Astrocyte of the spinal cord (primary cell): ENCODE data around the gene TDRD10.

Experiments used
- DNase-seq: peaks from one replicate; pipeline ENCODE4 v3.0.0; 2011; ENCODE audit warnings: low read depth, low spot score
- H3K4me3 ChIP-seq: 2 replicates; pipeline ENCODE4 v1.5.1; 2011; ENCODE audit warnings: low read depth, mild to moderate bottlenecking, low read length, moderate library complexity
- in situ Hi-C: cut with HindIII; loops from 2 replicates; pipeline ENCODE4 v1.10.0; 2017; ENCODE audit warnings: low sequenced_read_pairs
- TF ChIP-seq, protein P1 (sequence below): IDR thresholded peaks from 2 replicates; pipeline ENCODE4 v1.5.1; 2012; ENCODE audit warnings: low read depth, mild to moderate bottlenecking, low read length, inconsistent platforms

The TDRD10 gene

DNA sequence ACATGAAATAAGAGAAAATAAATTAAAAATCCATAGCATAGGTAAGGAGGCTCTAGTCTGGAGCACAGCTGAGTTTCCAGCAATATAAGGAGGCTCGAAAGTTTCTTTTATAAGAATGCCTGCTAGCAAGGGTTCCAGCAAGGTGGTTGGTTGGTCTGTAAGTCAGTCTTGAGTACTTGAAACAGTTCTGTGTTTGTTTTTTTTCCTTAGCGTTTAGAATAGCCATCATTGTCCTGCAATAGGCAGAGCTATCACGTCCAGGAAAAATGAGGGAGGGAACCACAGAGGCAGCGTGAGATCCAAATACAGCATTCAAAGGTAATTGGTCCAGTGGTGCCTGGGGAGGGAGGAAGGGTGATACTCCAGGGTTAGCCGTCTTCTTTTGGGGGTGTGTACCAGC, 48.1 kb downstream of the TDRD10 start:
- DNase-seq = no peak
- in situ Hi-C loops = no loop called here
- H3K4me3 ChIP-seq = no peak overlapping the region
- TF ChIP-seq, protein P1, sequence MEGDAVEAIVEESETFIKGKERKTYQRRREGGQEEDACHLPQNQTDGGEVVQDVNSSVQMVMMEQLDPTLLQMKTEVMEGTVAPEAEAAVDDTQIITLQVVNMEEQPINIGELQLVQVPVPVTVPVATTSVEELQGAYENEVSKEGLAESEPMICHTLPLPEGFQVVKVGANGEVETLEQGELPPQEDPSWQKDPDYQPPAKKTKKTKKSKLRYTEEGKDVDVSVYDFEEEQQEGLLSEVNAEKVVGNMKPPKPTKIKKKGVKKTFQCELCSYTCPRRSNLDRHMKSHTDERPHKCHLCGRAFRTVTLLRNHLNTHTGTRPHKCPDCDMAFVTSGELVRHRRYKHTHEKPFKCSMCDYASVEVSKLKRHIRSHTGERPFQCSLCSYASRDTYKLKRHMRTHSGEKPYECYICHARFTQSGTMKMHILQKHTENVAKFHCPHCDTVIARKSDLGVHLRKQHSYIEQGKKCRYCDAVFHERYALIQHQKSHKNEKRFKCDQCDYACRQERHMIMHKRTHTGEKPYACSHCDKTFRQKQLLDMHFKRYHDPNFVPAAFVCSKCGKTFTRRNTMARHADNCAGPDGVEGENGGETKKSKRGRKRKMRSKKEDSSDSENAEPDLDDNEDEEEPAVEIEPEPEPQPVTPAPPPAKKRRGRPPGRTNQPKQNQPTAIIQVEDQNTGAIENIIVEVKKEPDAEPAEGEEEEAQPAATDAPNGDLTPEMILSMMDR = no peak

DNA sequence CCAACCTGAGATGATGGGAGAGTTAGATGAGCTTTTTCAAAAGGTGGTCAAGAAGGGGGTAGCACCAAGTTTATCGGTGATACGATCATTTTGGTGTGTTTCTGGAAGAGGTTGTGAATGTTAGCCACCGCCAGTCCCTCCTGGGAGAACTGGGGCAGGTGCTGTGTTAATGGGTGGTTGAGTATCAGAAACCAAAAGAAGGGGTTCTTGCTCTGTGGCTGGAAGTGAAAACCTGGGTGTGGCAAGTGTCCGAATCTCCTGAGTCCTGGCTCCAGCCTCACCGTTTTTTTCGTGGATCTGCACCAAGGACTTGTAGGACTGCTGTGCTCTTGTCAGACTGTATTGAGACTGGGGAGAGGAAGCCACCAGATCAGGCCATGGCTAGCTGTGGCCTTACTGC, 48.6 kb downstream of the TDRD10 start:
- in situ Hi-C loops = no loop called here

DNA sequence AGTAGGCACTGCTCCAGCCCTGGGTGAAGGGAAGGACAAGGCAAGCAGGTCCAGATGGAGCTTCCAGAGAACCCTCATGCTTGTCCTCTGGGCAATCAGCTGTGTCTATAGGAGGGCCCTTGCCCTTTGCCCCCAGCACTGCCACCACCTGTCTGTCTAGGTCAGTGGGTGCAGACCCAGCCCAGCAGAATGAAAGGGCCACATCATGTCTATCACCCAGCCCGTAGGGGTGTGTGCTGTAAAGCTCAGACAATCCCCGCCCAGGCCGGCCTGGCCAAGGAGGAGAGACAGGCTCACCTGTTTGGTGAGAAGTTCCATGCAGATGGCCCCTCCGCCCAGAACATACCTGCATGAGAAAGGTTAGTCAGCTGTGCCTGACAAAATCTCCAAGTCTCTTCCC, 49.5 kb downstream of the TDRD10 start:
- TF ChIP-seq, protein P1 = no peak
- H3K4me3 ChIP-seq = no peak overlapping the region
- no peak for DNase-seq
- in situ Hi-C loops = no loop called here

More for the DNA sequence above, 48.6 kb downstream of the TDRD10 start:
- H3K4me3 ChIP-seq = no peak overlapping the region
- no peak for DNase-seq
- TF ChIP-seq, protein P1 = no peak

DNA sequence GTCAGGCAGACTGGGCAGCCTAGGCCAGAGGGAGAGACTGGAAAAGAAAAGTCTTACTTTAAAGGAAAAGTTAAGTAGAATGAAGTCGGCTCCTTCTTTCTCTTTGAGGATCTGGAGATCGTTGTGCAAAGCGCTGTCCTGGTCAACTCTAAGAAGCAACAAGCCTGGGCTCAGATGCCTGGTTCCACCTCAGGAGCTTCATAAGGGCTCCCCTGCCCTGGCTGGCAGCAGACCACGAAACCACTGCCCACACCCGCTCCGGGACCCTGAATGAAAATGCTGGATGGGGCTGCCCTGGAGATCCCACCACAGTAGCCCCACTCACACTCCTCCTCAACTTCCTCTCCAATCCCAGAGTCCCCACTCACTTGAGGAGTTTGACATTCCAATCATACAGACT, 50.0 kb downstream of the TDRD10 start:
- in situ Hi-C loops = no loop called here
- TF ChIP-seq, protein P1 = no peak
- no peak overlapping the region for H3K4me3 ChIP-seq
- DNase-seq = no peak

DNA sequence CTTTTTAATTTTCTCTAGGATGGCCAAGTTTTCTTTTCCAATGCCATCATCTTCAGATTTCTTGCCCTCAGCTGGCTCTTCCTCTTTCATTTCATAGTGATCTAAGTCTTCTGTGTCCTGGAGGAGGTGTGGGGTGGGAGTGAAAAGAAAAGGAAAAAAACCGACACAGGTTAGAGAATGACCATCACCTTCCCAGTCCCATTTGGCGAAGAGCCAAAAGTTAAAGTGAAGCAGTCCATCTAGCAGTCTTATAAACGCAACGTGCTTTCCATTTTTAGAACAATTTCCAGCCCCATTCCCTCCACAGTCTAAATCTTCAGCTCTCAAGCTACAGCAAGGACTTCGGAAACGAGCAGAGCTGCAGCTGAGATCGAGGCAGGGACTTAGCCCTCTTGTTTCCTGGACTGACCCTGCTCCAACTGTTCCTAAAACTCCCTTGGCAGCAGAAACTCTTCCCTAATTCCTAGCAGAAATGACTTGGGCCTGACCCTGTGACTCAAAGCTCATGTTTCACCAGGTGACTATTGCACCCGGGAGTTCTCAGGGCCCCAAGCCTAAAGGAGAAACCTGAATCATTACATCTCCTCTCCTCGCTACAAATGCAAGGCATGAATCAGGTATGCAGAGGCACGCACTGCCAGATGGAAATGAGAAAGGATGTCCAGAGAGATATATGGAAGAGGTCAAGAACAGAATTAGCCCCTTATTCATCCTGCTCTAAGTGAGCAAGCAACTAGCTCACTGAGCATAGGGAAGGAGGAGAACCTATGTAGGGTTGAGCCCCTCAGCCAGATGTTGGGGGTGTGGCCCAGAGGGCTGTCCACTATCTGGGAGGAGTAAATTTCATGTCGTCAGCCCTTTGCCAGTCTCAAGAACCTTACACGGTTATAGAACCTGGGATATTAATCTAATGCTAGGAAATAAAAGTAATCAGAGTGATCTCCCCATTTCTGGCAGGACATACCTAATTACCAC, 51.3 kb downstream of the TDRD10 start:
- TF ChIP-seq, protein P1 = no peak
- DNase-seq = no peak
- in situ Hi-C loops = no loop called here
- H3K4me3 ChIP-seq = no peak overlapping the region

DNA sequence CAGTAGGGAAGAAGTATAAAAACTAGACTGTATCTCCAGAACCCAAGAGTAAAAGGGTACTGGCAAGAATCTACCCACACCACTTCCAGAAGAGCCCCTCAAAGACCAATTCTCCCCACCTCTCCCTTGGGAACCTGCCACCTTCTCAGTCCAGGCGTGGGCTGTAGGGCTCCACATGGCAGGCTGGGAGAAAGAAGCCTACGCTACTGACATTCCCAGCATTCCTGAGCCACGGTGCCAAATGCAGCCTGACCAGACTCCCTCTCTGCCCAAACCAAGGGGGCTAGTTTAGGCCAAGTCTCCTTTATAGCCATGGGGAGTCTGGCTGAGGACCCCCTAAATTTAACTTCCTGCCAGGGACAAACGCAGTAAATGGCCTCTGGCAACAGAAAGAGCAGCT, 54.4 kb downstream of the TDRD10 start:
- TF ChIP-seq, protein P1 = no peak
- no peak for DNase-seq
- in situ Hi-C loops = no loop called here
- H3K4me3 ChIP-seq = peak overlapping the region; percentile 66
